Activated T-helper 17 cell treated with anti-CD3 and anti-CD28 coated beads, Interleukin-2, amount 50 U/mL, for 72 hours (primary cell): ENCODE data around the gene RBMS3. TPM values are rescaled to one million over a fixed set of nuclear protein-coding genes. Genes with fewer than 3 reads are reported as not detected.
"Not testable (repeated sequence)": the region's sequence is repeated elsewhere in the genome, so short reads cannot be mapped to it uniquely, and the experiment has no call there.

Experiments
- ATAC-seq: fragments of 150-1000 bp; cut with Tn5 transposase; replicated peaks from 2 replicates; pipeline ENCODE4 v1.10.0; 2021; ENCODE audit warnings: mild to moderate bottlenecking, moderate library complexity
- H3K27ac Mint-ChIP-seq: one replicate; pipeline ENCODE4 v1.8.0; 2022; ENCODE audit warnings: mixed read lengths
- H3K27me3 Mint-ChIP-seq: one replicate; pipeline ENCODE4 v1.8.0; 2022; ENCODE audit warnings: mixed read lengths
- H3K36me3 Mint-ChIP-seq: one replicate; pipeline ENCODE4 v1.8.0; 2022; ENCODE audit warnings: low read depth, mild to moderate bottlenecking, mixed read lengths
- H3K4me1 Mint-ChIP-seq: one replicate; pipeline ENCODE4 v1.8.0; 2022; ENCODE audit warnings: mixed read lengths
- H3K4me3 Mint-ChIP-seq: one replicate; pipeline ENCODE4 v1.8.0; 2022; ENCODE audit warnings: mild to moderate bottlenecking, mixed read lengths
- H3K9me3 Mint-ChIP-seq: one replicate; pipeline ENCODE4 v1.8.0; 2022; ENCODE audit warnings: mixed read lengths
- total RNA-seq, 2 donors: library from RNA; stranded (reverse); gene quantifications; one replicate each; pipeline ENCODE4 v1.2.3, GENCODE V29; 2022

RBMS3 gene
- total RNA-seq, 2 donors from 2014 or later, result 0.37 to 5.8 TPM

DNA sequence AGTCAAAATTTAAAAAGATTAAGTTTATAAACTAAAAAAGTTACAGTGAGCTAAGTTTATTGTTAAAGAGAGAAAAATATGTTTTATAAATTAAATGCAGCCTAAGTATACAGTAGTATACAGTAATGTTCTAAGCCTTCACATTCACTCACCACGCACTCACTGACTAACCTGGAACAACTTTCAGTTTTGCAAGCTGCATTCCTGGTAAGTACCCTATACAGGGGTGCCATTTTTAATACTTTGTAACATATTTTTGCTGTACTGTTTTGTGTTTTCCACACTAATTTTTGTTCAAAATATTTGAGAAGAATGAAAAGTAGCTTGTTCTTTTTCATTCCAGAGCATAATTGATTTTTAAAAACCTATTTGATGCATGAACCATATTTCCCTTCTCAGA is 524.9 kb downstream of the RBMS3 start:
- Mint-ChIP-seq H3K27me3 (peaks cover 4% of the 10 kb centered on the region), H3K9me3 (no peaks in the 10 kb centered on the region), H3K4me3 (no peak overlapping the region), H3K4me1 (no peaks in the 10 kb centered on the region), H3K27ac (no peak overlapping the region), H3K36me3 (no peaks in the 10 kb centered on the region)
- no peak for ATAC-seq

DNA sequence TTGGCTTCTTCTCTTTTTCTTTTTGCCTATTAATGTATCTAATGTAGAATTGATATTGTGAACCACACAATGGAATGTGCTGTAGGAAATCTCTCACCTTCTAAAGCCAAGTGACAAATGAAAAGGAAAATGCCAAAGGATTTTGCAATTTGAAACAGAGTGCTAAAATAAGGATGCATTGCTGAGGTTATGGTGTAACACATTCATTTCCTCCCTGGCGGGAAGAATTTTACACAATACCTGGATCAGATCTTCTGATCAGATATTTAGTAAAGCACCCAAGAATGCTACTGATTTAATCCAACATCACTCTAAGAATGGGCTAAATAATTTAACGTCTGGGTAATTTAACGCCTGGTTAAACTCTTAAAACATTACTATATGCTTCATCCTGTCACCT is 527.5 kb downstream of the RBMS3 start:
- H3K27me3 Mint-ChIP-seq, H3K36me3 Mint-ChIP-seq, H3K27ac Mint-ChIP-seq, H3K9me3 Mint-ChIP-seq, H3K4me3 Mint-ChIP-seq, ATAC-seq, H3K4me1 Mint-ChIP-seq: not testable (repeated sequence)

DNA sequence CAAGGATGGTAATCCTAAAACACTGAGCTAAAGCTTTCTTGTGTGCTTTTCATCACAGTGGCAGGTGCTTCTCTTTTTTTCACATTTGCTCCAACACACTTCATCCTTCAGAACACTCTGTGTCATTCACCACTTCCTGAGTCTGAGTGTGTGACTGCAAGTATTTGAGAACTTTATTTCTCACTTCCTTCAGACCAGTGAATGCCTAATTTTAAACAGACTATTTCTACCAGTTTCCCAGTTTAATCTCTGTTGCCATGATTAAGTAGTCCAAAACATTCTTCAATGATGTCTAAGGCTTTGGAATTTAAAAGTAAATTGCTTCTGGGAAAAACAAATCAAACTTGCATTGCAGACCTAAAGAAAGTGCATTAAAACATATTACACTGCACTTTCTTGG is 541.2 kb downstream of the RBMS3 start:
- no peak for ATAC-seq
- no peak overlapping the region for H3K27ac Mint-ChIP-seq
- H3K36me3 Mint-ChIP-seq, result no peaks in the 10 kb centered on the region
- no peak overlapping the region for H3K4me3 Mint-ChIP-seq
- no peaks in the 10 kb centered on the region for H3K9me3 Mint-ChIP-seq
- no peaks in the 10 kb centered on the region for H3K27me3 Mint-ChIP-seq
- H3K4me1 Mint-ChIP-seq, result no peaks in the 10 kb centered on the region

DNA sequence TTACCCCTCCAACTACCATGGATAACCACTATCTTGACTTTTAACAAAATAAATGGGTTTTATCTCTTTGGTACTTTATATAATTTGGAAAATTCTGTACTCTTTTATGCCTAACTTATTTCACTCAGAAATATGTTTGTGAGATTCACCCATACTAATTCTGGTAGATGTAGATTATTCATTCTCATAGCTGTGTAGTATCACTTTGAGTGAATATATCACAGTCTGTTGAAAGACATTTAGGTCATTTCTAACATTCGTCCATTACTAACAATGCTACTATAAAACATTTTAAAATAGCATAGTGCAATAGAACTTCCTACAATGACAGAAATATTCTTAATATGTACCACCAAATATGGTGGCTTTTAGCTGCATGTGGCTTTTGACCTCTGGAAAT is 542.4 kb downstream of the RBMS3 start:
- H3K4me1 Mint-ChIP-seq, result no peaks in the 10 kb centered on the region
- no peak overlapping the region for H3K4me3 Mint-ChIP-seq
- H3K27ac Mint-ChIP-seq, result no peak overlapping the region
- no peaks in the 10 kb centered on the region for H3K36me3 Mint-ChIP-seq
- H3K9me3 Mint-ChIP-seq, result no peaks in the 10 kb centered on the region
- ATAC-seq, result no peak
- H3K27me3 Mint-ChIP-seq, result no peaks in the 10 kb centered on the region

DNA sequence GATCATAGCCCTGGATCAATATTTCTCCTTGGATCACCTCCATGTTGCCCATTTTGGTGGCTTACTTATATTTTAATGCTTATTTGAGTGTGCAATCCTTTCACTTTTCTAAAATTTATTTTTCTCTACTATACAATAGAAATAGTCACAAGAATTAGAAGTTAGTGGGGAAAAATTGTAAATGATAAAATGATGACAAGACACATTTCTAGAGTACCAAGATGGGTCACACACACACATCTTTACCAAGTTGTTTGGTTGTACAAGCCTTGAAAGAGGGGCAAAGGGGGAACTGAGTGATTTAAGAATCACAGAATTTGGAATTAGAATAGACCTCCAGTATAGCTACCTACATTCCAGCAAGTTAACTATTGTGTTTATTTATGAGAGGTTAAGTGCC is 545.8 kb downstream of the RBMS3 start:
- ATAC-seq, result no peak
- Mint-ChIP-seq H3K4me3 (no peak overlapping the region), H3K36me3 (no peaks in the 10 kb centered on the region)

DNA sequence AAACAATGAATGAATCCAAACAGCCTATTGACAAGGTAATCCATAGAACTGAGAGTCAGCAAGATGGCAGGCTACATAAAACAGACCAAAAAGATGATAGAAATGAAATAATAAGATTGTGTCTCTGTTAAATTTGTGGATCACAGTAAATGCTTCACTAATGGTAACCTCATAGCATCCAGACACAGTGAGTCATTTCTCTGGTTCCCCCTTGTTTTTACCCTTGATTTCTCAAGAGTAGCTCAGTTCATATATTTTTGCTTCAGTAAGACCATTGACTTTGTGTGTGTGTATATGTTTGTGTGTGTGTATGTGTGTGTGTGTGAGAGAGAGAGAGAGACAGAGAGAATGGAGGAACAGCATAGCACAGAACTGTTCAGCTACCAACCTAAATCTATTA is 546.9 kb downstream of the RBMS3 start:
- Mint-ChIP-seq H3K4me1 (no peaks in the 10 kb centered on the region), H3K27ac (no peak overlapping the region), H3K36me3 (no peaks in the 10 kb centered on the region), H3K27me3 (peaks cover 4% of the 10 kb centered on the region), H3K4me3 (no peak overlapping the region), H3K9me3 (no peaks in the 10 kb centered on the region)
- ATAC-seq, result no peak

More for the DNA sequence above, 545.8 kb downstream of the RBMS3 start:
- Mint-ChIP-seq H3K4me1 (no peaks in the 10 kb centered on the region), H3K27ac (no peak overlapping the region), H3K9me3 (no peaks in the 10 kb centered on the region), H3K27me3 (peaks cover 4% of the 10 kb centered on the region)

DNA sequence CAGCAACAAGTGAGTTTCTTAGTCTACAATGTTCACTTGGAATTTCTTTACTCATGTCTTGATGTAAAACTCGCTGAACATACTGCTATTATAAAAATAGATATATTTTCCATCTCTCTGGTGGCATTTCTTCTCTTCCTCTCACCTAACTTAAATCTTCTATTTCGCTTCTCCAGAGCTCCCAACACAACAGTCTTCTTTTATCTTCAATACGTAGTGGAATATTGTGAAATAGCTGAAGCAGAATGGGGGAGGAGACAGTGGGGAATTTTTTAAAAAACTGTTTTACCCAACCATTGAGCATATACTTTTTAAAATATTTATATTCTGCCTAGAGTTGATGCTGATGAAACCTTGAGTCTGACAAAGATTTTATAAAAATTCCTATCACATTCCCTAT is 548.5 kb downstream of the RBMS3 start:
- no peaks in the 10 kb centered on the region for H3K4me1 Mint-ChIP-seq
- no peaks in the 10 kb centered on the region for H3K36me3 Mint-ChIP-seq
- no peak for ATAC-seq
- H3K4me3 Mint-ChIP-seq, result no peak overlapping the region
- H3K27ac Mint-ChIP-seq, result no peak overlapping the region
- peaks cover 4% of the 10 kb centered on the region for H3K27me3 Mint-ChIP-seq
- H3K9me3 Mint-ChIP-seq, result no peaks in the 10 kb centered on the region

DNA sequence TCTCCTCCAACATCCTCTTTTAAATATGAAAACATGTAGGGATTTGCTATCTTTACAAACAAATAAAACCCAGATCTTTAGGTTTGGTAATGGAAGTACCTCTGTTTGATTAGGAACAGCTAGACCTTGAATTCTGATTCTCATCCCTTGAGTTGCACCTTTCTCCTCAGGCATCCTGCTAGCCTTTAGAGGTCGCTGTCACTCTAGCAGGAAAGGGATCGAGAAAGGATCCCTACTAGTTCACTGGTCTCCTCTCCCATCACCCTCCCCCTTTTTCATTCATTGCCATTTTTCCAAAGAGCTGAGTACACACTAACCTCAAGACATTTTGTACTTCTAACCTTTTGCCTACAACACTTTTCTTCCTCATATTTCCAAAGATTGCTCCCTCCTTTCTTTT is 569.8 kb downstream of the RBMS3 start:
- H3K27ac Mint-ChIP-seq, result no peak overlapping the region
- H3K36me3 Mint-ChIP-seq, result no peaks in the 10 kb centered on the region
- no peaks in the 10 kb centered on the region for H3K27me3 Mint-ChIP-seq
- H3K4me3 Mint-ChIP-seq, result no peak overlapping the region
- H3K4me1 Mint-ChIP-seq, result no peaks in the 10 kb centered on the region
- ATAC-seq, result no peak
- no peaks in the 10 kb centered on the region for H3K9me3 Mint-ChIP-seq

DNA sequence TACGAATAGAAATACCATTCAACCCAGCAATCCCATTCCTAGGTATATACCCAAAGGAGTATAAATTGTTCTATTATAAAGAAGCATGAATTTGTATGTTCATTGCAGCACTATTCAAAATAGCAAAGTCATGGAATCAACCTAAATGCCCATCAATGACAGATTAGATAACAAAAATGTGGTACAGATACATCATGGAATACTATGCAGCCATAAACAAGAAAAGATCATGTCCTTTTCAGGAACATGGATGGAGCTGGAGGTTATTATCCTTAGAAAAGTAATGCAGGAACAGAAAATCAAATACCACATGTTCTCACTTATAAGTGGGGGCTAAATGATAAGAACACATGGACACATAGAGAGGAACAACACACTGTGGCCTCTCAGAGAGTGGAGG is 571.9 kb downstream of the RBMS3 start:
- Mint-ChIP-seq H3K4me3 (no peak overlapping the region), H3K27ac (no peak overlapping the region), H3K27me3 (no peaks in the 10 kb centered on the region), H3K36me3 (no peaks in the 10 kb centered on the region), H3K4me1 (no peaks in the 10 kb centered on the region), H3K9me3 (no peaks in the 10 kb centered on the region)
- ATAC-seq, result no peak

DNA sequence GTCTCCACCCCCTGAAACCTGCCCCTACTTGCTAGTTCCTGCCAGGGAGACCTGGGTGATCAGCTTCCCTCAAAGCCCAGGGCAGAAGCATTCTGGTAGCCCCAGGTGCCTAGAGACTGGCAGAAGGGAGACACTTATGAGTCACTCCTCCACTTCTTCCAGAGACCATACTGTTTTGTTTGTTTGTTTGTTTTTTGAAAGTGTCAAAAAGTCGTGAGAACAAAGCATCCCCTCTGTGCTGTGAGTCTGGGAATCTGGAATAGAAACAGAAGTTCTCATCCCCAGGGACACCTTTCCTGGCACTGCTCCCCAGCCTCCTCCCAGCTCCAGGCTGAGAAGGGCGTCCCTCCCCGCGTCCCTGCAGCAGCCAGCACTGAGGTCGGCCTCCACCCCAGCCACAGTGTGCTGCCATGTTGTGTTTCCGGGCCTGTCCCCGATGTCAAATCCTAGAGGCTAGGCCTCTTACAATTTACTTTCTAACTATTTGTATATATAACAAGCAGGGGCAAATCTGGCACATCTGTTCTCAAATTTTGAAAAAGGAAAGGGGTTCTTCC is 573.0 kb downstream of the RBMS3 start:
- Mint-ChIP-seq H3K9me3 (no peaks in the 10 kb centered on the region), H3K4me3 (no peak overlapping the region), H3K4me1 (no peaks in the 10 kb centered on the region), H3K36me3 (no peaks in the 10 kb centered on the region), H3K27me3 (no peaks in the 10 kb centered on the region), H3K27ac (no peak overlapping the region)
- no peak for ATAC-seq

DNA sequence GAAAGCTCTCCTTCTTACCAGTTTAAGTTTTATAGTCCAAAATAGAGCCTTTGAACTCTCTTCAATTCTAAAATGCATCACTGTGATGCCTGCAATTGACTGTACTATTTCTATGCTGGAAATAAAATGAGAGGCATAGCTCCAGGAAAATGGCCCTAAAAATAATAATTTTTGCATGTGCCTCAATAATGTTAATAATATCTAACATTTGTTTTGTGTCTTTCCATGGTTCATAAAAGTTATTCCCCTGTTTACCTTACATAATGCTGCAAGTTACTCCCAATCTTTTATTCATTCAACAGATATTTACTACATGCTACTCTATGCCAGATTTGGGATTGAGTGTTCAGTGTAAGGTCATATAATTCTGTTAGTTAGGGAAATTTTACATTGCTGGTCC is 574.0 kb downstream of the RBMS3 start:
- ATAC-seq, result no peak
- H3K27me3 Mint-ChIP-seq, result no peaks in the 10 kb centered on the region
- H3K36me3 Mint-ChIP-seq, result no peaks in the 10 kb centered on the region
- H3K4me3 Mint-ChIP-seq, result no peak overlapping the region
- no peaks in the 10 kb centered on the region for H3K4me1 Mint-ChIP-seq
- no peaks in the 10 kb centered on the region for H3K9me3 Mint-ChIP-seq
- no peak overlapping the region for H3K27ac Mint-ChIP-seq

DNA sequence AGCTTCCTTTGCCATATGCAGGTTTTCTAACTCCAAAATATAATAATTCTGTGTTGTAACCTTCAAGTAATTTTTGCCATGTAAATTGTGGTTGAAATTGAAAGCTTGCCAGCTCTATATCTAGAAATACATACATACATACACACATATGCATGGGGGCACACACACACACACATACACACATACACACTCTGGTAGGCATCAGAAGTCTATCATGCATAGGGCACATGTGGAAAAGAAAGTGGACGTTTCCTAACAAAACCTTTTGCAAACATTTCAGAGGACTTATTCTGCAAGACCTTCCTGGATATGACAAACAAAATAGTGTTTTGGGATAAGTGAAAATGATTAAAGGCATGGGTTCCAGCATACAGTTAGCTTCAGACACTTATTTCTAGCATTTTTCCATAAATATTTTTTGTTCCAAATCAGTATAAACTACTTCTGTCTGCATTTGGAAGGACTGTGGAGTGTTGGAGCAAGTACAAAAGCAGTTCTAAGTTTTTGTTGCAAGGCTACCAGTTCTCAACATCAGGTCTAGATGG is 578.9 kb downstream of the RBMS3 start:
- ATAC-seq, result no peak
- no peaks in the 10 kb centered on the region for H3K9me3 Mint-ChIP-seq
- H3K27me3 Mint-ChIP-seq, result no peaks in the 10 kb centered on the region
- no peak overlapping the region for H3K27ac Mint-ChIP-seq
- no peaks in the 10 kb centered on the region for H3K36me3 Mint-ChIP-seq
- H3K4me1 Mint-ChIP-seq, result no peaks in the 10 kb centered on the region
- H3K4me3 Mint-ChIP-seq, result no peak overlapping the region

DNA sequence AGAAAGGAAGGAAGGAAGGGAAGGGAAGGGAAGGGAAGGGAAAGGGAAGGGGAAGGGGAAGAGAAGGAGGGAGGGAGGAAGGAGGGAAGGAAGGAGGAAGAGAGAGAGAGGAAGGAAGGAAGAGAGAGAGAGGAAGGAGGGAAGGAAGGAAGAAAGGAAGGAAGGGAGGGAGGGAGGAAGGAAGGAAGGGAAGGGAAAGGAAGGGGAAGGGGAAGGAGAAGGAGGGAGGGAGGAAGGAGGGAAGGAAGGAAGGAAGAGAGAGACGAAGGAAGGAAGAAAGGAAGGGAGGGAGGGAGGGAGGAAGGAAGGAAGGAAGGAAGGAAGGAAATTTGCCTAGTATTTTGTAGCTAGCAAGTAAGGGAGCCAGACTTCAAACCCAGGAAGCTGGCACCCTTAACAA is 583.9 kb downstream of the RBMS3 start:
- H3K27ac Mint-ChIP-seq, result no peak overlapping the region
- no peaks in the 10 kb centered on the region for H3K27me3 Mint-ChIP-seq
- H3K4me1 Mint-ChIP-seq, result no peaks in the 10 kb centered on the region
- no peak for ATAC-seq
- H3K36me3 Mint-ChIP-seq, result no peaks in the 10 kb centered on the region
- no peaks in the 10 kb centered on the region for H3K9me3 Mint-ChIP-seq
- no peak overlapping the region for H3K4me3 Mint-ChIP-seq

DNA sequence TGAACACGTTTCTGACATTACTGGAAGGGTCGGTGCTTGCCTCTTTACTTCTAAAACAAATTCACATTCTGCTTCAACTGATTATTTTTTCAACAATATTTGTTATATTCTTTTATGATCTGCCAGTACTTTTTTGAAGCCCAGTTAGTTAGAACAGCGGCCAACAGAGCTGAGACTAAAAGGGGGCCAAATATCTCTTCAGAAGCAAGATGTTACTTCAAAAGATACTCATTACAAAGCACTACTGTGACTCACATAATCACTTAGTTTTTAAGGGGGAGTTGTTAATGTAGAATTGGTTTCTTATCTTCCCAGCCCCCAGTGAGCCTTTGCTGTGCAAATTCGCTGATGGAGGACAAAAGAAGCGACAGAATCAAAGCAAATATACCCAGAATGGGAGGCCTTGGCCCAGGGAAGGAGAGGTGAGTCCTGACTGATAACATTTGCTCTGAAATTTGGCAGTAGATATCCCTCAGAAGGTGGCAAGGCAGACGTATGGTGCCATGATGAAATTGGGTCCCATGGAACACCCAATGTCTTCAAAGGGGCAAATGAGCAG is 587.8 kb downstream of the RBMS3 start:
- ATAC-seq, result no peak
- H3K4me3 Mint-ChIP-seq, result no peak overlapping the region
- peaks cover 4% of the 10 kb centered on the region for H3K27me3 Mint-ChIP-seq
- H3K36me3 Mint-ChIP-seq, result no peaks in the 10 kb centered on the region
- no peaks in the 10 kb centered on the region for H3K4me1 Mint-ChIP-seq
- no peak overlapping the region for H3K27ac Mint-ChIP-seq
- peaks cover 8% of the 10 kb centered on the region for H3K9me3 Mint-ChIP-seq

DNA sequence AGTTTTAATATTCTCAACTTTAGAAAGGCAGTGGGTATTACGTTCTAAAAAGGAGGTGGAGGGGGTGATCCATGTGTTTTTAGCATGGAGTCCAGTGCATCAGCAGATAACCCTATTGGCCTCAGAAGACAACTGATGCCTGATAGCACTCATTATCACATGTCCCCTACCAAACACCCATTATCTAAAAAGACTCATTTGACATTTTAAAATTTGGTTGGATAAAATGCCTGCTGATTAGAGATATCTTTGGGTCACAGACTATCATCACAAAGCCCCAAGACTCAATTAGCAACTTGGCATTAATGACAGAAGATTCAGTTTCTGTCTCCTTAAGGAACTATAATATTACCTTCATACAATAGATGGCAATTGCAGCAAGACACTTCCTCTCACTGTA is 589.3 kb downstream of the RBMS3 start:
- H3K4me1 Mint-ChIP-seq, result no peaks in the 10 kb centered on the region
- H3K9me3 Mint-ChIP-seq, result peaks cover 8% of the 10 kb centered on the region
- ATAC-seq, result no peak
- no peak overlapping the region for H3K4me3 Mint-ChIP-seq
- no peak overlapping the region for H3K27ac Mint-ChIP-seq
- no peaks in the 10 kb centered on the region for H3K36me3 Mint-ChIP-seq
- H3K27me3 Mint-ChIP-seq, result peaks cover 4% of the 10 kb centered on the region

DNA sequence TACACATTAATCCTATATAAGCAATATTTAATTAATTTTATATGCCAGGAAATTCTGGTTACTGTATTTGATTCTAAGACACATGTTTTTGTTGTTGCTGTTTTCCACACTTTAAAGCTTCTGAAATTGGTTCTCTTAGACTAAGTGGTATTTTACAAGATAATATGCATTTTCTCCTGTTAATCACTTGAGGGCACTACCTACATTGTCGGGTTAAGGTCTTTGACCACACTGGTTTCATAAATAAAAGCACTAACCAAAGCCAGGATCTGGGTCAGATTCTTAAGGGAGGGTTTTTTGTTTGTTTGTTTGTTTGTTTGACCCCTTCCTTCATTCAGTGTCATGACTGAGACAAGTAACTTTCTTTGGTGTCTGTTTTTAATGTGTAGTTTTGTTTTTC is 590.2 kb downstream of the RBMS3 start:
- no peaks in the 10 kb centered on the region for H3K36me3 Mint-ChIP-seq
- H3K4me1 Mint-ChIP-seq, result no peaks in the 10 kb centered on the region

More for the DNA sequence above, 590.2 kb downstream of the RBMS3 start:
- H3K9me3 Mint-ChIP-seq, result peaks cover 8% of the 10 kb centered on the region
- H3K4me3 Mint-ChIP-seq, result no peak overlapping the region
- ATAC-seq, result no peak
- H3K27me3 Mint-ChIP-seq, result peaks cover 4% of the 10 kb centered on the region
- H3K27ac Mint-ChIP-seq, result no peak overlapping the region
